HepG2 (cell line): Measurements from ENCODE around the gene NID1. TPM values are rescaled to one million over a fixed set of nuclear protein-coding genes. Genes with fewer than 3 reads are reported as not detected.

Source experiments
- ATAC-seq: fragments of 200-7000 bp; cut with Tn5 transposase; 3 replicates; pipeline ENCODE4 v1.9.1; 2020; ENCODE audit warnings: mild to moderate bottlenecking, moderate library complexity
- BruUV-seq: library from RNA; stranded (reverse); fragments of 400-500 nt; replicated peaks from 2 replicates; lab custom pipeline; 2021; lab: Mats Ljungman, UMichigan
- CTCF ChIA-PET: fragments of 300-600 bp; formaldehyde crosslinking; extraction: SDS; loops from one replicate; lab custom pipeline; 2021; ENCODE audit warnings: low total read pairs, inconsistent platforms, low intra/inter-chr PET ratio; lab: Yijun Ruan, JAX
- POLR2A ChIA-PET: fragments of 350-600 bp; sonication (Branson Sonifier 250); formaldehyde crosslinking; loops from one replicate; lab custom pipeline; 2020; ENCODE audit warnings: antibody characterized with exemption, inconsistent platforms; lab: Yijun Ruan, JAX
- DNase-seq: peaks from one replicate; pipeline ENCODE4 v3.0.0-alpha.2; 2015; ENCODE audit warnings: low spot score
- FAIRE-seq: peaks from 3 replicates; lab custom pipeline; 2011; peaks lifted over from hg19 to GRCh38; lab: Jason Lieb, UNC
- H2AFZ ChIP-seq: one replicate; pipeline ENCODE4 v1.6.1; 2011; ENCODE audit warnings: low read length, inconsistent platforms
- H3K27ac ChIP-seq: fragments of 300-600 bp; 3 replicates; pipeline ENCODE4 v1.8.0; 2011; ENCODE audit warnings: mixed run types, mild to moderate bottlenecking, mixed read lengths, low read length, inconsistent platforms; ENCODE audit not compliant: insufficient read depth; ENCODE audit errors: extremely low read length
- H3K27me3 ChIP-seq, 2 experiments: fragments of 200-600 bp in 1 of 2; 2 replicates in 1 of 2; 3 replicates in 1 of 2; pipeline versions ENCODE4 v1.6.0 to v1.8.0; 2011; ENCODE audit warnings: low read length in 2 of 2, mild to moderate bottlenecking in 2 of 2, moderate library complexity in 2 of 2, inconsistent platforms in 1 of 2; ENCODE audit not compliant: insufficient read depth in 2 of 2, control insufficient read depth in 1 of 2
- H3K36me3 ChIP-seq, 2 experiments: fragments of 200-600 bp in 1 of 2; replicated peaks in 1 of 2; 2 replicates in 1 of 2; 3 replicates in 1 of 2; pipeline versions ENCODE4 v1.5.1 to v1.8.0; 2011; ENCODE audit warnings: low read length in 2 of 2, inconsistent platforms in 1 of 2; ENCODE audit not compliant: insufficient read depth in 2 of 2, control insufficient read depth in 1 of 2
- H3K4me1 ChIP-seq: 2 replicates; pipeline ENCODE4 v1.5.1; 2012; ENCODE audit warnings: low read length, inconsistent platforms; ENCODE audit not compliant: insufficient read depth
- H3K4me2 ChIP-seq: 2 replicates; pipeline ENCODE4 v1.6.0; 2011; ENCODE audit warnings: low read depth, low read length, inconsistent platforms
- H3K4me3 ChIP-seq, 3 experiments: fragments of 200-600 bp in 1 of 3; sonication (generic), shearing (Covaris generic) in 1 of 3; replicated peaks in 1 of 3; 2 replicates each; pipeline ENCODE4 v1.5.1; 2011 to 2016; ENCODE audit warnings: low read length in 3 of 3, inconsistent platforms in 2 of 3, low read depth in 2 of 3, mild to moderate bottlenecking in 2 of 3, control low read depth in 1 of 3, mixed read lengths in 1 of 3; ENCODE audit not compliant: insufficient read depth in 1 of 3
- H3K79me2 ChIP-seq: one replicate; pipeline ENCODE4 v1.6.1; 2011; ENCODE audit warnings: low read length, inconsistent platforms; ENCODE audit not compliant: insufficient read depth
- H3K9ac ChIP-seq: 2 replicates; pipeline ENCODE4 v1.6.0; 2011; ENCODE audit warnings: mild to moderate bottlenecking, low read depth, low read length, inconsistent platforms; ENCODE audit not compliant: insufficient read depth
- H3K9me3 ChIP-seq: 2 replicates; pipeline ENCODE4 v1.5.1; 2012; ENCODE audit warnings: mild to moderate bottlenecking, low read length
- H4K20me1 ChIP-seq: 2 replicates; pipeline ENCODE4 v1.6.0; 2011; ENCODE audit warnings: inconsistent platforms, mild to moderate bottlenecking, low read length, moderate library complexity; ENCODE audit not compliant: insufficient read depth
- ATF2 ChIP-seq: sonication (generic); formaldehyde crosslinking; IDR thresholded peaks from 2 replicates; pipeline ENCODE4 v1.4.0; 2020; ENCODE audit warnings: missing genetic modification reagents
- EHMT2 ChIP-seq: fragments of 200-600 bp; sonication (generic); IDR thresholded peaks from 2 replicates; pipeline ENCODE4 v1.7.0; 2017; ENCODE audit warnings: antibody characterized with exemption, low read depth, low read length, borderline replicate concordance
- JUN ChIP-seq: sonication (generic); formaldehyde crosslinking; IDR thresholded peaks from 2 replicates; pipeline ENCODE4 v1.4.0; 2020; ENCODE audit warnings: mild to moderate bottlenecking, missing genetic modification reagents
- MIXL1 ChIP-seq: IDR thresholded peaks from 2 replicates; pipeline ENCODE4 v1.6.1; 2016
- PCBP2 ChIP-seq: fragments of 200-400 bp; formaldehyde crosslinking; optimal IDR thresholded peaks from 2 replicates; pipeline ENCODE3; 2018; ENCODE audit warnings: low read length, low read depth; ENCODE audit not compliant: poor library complexity, severe bottlenecking
- TBP ChIP-seq: sonication (generic); formaldehyde crosslinking; IDR thresholded peaks from 2 replicates; pipeline ENCODE4 v1.5.0; 2020; ENCODE audit warnings: missing genetic modification reagents
- WIZ ChIP-seq: sonication (generic); formaldehyde crosslinking; IDR thresholded peaks from 2 replicates; pipeline ENCODE4 v1.5.1; 2020; ENCODE audit warnings: mild to moderate bottlenecking, missing genetic modification reagents
- ZNF12 ChIP-seq: sonication (generic); formaldehyde crosslinking; IDR thresholded peaks from 2 replicates; pipeline ENCODE4 v1.5.0; 2020; ENCODE audit warnings: missing genetic modification reagents
- ZNF224 ChIP-seq: sonication (generic); formaldehyde crosslinking; IDR thresholded peaks from 2 replicates; pipeline ENCODE4 v1.5.0; 2020; ENCODE audit warnings: mild to moderate bottlenecking, missing genetic modification reagents
- ZNF34 ChIP-seq: sonication (generic); formaldehyde crosslinking; IDR thresholded peaks from 2 replicates; pipeline ENCODE4 v1.4.0; 2020; ENCODE audit warnings: mild to moderate bottlenecking, missing genetic modification reagents, borderline replicate concordance
- ZNF468 ChIP-seq: sonication (generic); formaldehyde crosslinking; IDR thresholded peaks from 2 replicates; pipeline ENCODE4 v1.8.0; 2022; ENCODE audit warnings: mild to moderate bottlenecking, moderate library complexity, missing genetic modification reagents
- ZNF496 ChIP-seq: sonication (generic); formaldehyde crosslinking; IDR thresholded peaks from 2 replicates; pipeline ENCODE4 v1.8.1; 2023; ENCODE audit warnings: mild to moderate bottlenecking, moderate library complexity, missing genetic modification reagents; ENCODE audit not compliant: insufficient replicate concordance
- ZNF772 ChIP-seq: sonication (generic); formaldehyde crosslinking; IDR thresholded peaks from 2 replicates; pipeline ENCODE4 v1.5.0; 2020; ENCODE audit warnings: mild to moderate bottlenecking, missing genetic modification reagents
- WGBS: methylation state at CpG from one replicate; pipeline ENCODE4 v1.1.6; 2017; ENCODE audit warnings: low lambda C conversion rate; 5-methylcytosine and 5-hydroxymethylcytosine counted together
- in situ Hi-C: cut with HindIII; loops from 2 replicates; pipeline ENCODE4 v1.10.0; 2017; ENCODE audit warnings: low pct_unique_long_range_greater_than_20kb; ENCODE audit not compliant: extremely low pct_ligation_motif_present
- intact Hi-C: fragments of 100-400 bp; cut with micrococcal nuclease; formaldehyde crosslinking; loops from one replicate; pipeline ENCODE4 v1.10.0; 2022; ENCODE audit not compliant: unreplicated experiment
- polyA plus RNA-seq, 8 experiments: library from polyadenylated mRNA; depleted of rRNA in 3 of 8; stranded (reverse) in 7 of 8; unstranded in 1 of 8; fragments of >200 nt; fragmentation: Illumina TruSeq in 4 of 8; extraction: Trizol in 4 of 8; gene quantifications; 2 replicates each; pipeline versions ENCODE4 v1.2.1 to v1.2.3, GENCODE V29; 2011 to 2016; ENCODE audit warnings: low read depth in 4 of 8, missing spikeins in 1 of 8, mixed read lengths in 1 of 8; ENCODE audit not compliant: insufficient read depth in 1 of 8
- total RNA-seq, 5 experiments: library from RNA; depleted of rRNA; stranded (reverse); fragments of >200 nt; fragmentation: Illumina TruSeq; extraction: Trizol; gene quantifications; 2 replicates each; pipeline ENCODE4 v1.2.3, GENCODE V29; 2016; ENCODE audit warnings: low read depth in 1 of 5

The NID1 gene
- total and polyA plus RNA-seq, 2 of the 13 experiments (the other 11 are each of a cell fraction or from before 2014, with no cell fraction given), result 50.2 to 56.1 TPM

GRCh38 chr1:236059011-236059410 lies 5.9 kb downstream of the NID1 start:
- H3K4me2 ChIP-seq, result no peak overlapping the region

More at GRCh38 chr1:236059011-236059410, 5.9 kb downstream of the NID1 start:
- CTCF ChIA-PET, result no interaction called here
- TF ChIP-seq ZNF496 (CRISPR knock-in tag) (no peak), ZNF224 (CRISPR knock-in tag) (no peak), ATF2 (CRISPR knock-in tag) (no peak), EHMT2 (no peak), ZNF772 (CRISPR knock-in tag) (no peak), PCBP2 (no peak), ZNF468 (CRISPR knock-in tag) (no peak), ZNF12 (CRISPR knock-in tag) (no peak), WIZ (CRISPR knock-in tag) (no peak), ZNF34 (no peak), TBP (CRISPR knock-in tag) (no peak), JUN (CRISPR knock-in tag) (no peak), MIXL1 (CRISPR knock-in tag) (no peak)
- POLR2A ChIA-PET, result no interaction called here
- ATAC-seq (no peak), FAIRE-seq (no peak), DNase-seq (no peak)
- H3K9me3 ChIP-seq, result no peaks in the 10 kb centered on the region
- H3K36me3 ChIP-seq, result peaks cover 2 to 11% of the 10 kb centered on the region in 2 experiments; a peak in 3 of 5 replicates
- H3K27me3 ChIP-seq, result no peaks in the 10 kb centered on the region
- no TSS peak for BruUV-seq
- peaks cover 62% of the 10 kb centered on the region for H3K4me1 ChIP-seq
- H2AFZ ChIP-seq, result no peak overlapping the region
- intact Hi-C loops, result no loop called here
- no peak overlapping the region for H3K9ac ChIP-seq
- WGBS, result 88% methylated on average over 5 of the region's 5 CpGs
- peaks cover 4% of the 10 kb centered on the region; the same call in 1 of the 2 replicates for H4K20me1 ChIP-seq
- H3K79me2 ChIP-seq, result peaks cover 69% of the 10 kb centered on the region
- no peak overlapping the region for H3K27ac ChIP-seq
- in situ Hi-C loops, result no loop called here
- no peak overlapping the region for H3K4me3 ChIP-seq
